Loucy (cell line): ENCODE measurements around the gene AGAP3.

Experiments used
- H2AFZ ChIP-seq: fragments of 200-600 bp; sonication (generic); 2 replicates; pipeline ENCODE4 v1.6.0; 2016; ENCODE audit warnings: antibody characterized with exemption, mild to moderate bottlenecking, low read length, moderate library complexity
- H3F3A ChIP-seq: fragments of 200-600 bp; 2 replicates; pipeline ENCODE4 v1.6.0; 2016; ENCODE audit warnings: antibody characterized with exemption, low read depth, mild to moderate bottlenecking
- H3K27me3 ChIP-seq: fragments of 200-600 bp; sonication (generic); 2 replicates; pipeline ENCODE4 v1.6.1; 2014; ENCODE audit warnings: low read length, mild to moderate bottlenecking; ENCODE audit not compliant: insufficient read depth, poor library complexity, severe bottlenecking
- H3K36me3 ChIP-seq: fragments of 200-600 bp; sonication (generic); 2 replicates; pipeline ENCODE4 v1.6.1; 2016; ENCODE audit warnings: low read length; ENCODE audit not compliant: insufficient read depth
- H3K4me1 ChIP-seq: fragments of 200-600 bp; sonication (generic); 2 replicates; pipeline ENCODE4 v1.5.1; 2014; ENCODE audit warnings: low read length, mild to moderate bottlenecking; ENCODE audit not compliant: insufficient read depth, poor library complexity, severe bottlenecking
- H3K4me2 ChIP-seq: fragments of 200-600 bp; sonication (generic); 2 replicates; pipeline ENCODE4 v1.6.0; 2014; ENCODE audit warnings: antibody characterized with exemption, low read length, low read depth, mild to moderate bottlenecking; ENCODE audit not compliant: poor library complexity, severe bottlenecking
- H3K4me3 ChIP-seq: fragments of 200-600 bp; sonication (generic); 2 replicates; pipeline ENCODE4 v1.5.1; 2014; ENCODE audit warnings: low read length, mild to moderate bottlenecking, mixed read lengths; ENCODE audit not compliant: poor library complexity, severe bottlenecking
- H3K79me2 ChIP-seq: fragments of 200-600 bp; sonication (generic); 2 replicates; pipeline ENCODE4 v1.6.1; 2014; ENCODE audit warnings: low read length; ENCODE audit not compliant: insufficient read depth
- H3K9ac ChIP-seq: fragments of 200-600 bp; sonication (generic); 2 replicates; pipeline ENCODE4 v1.6.0; 2014; ENCODE audit warnings: mild to moderate bottlenecking, low read depth, low read length, moderate library complexity; ENCODE audit not compliant: poor library complexity, severe bottlenecking
- H3K9me2 ChIP-seq: fragments of 200-600 bp; sonication (generic); replicated peaks from 2 replicates; pipeline ENCODE4 v1.6.1; 2016; ENCODE audit warnings: low read depth, low read length, mixed read lengths
- H3K9me3 ChIP-seq: fragments of 200-600 bp; sonication (generic); 2 replicates; pipeline ENCODE4 v1.6.1; 2014; ENCODE audit warnings: mild to moderate bottlenecking, antibody characterized with exemption, low read length, low read depth; ENCODE audit not compliant: insufficient read depth
- H4K20me1 ChIP-seq: fragments of 200-600 bp; sonication (generic); 2 replicates; pipeline ENCODE4 v1.6.0; 2014; ENCODE audit warnings: antibody characterized with exemption, low read length, mild to moderate bottlenecking; ENCODE audit not compliant: insufficient read depth, poor library complexity, severe bottlenecking
- EZH2phosphoT487 ChIP-seq: fragments of 200-600 bp; IDR thresholded peaks from 2 replicates; pipeline ENCODE4 v1.6.1; 2018; ENCODE audit warnings: antibody characterized with exemption, mild to moderate bottlenecking, moderate library complexity, borderline replicate concordance
- TF ChIP-seq, protein P1 (sequence below): fragments of 200-600 bp; sonication (generic); conservative IDR thresholded peaks from 2 replicates; pipeline ENCODE4 v1.5.1; 2014; ENCODE audit warnings: mild to moderate bottlenecking, antibody characterized with exemption, low read length

AGAP3 gene

GRCh38 chr7:151045967-151046366 lies 40.3 kb upstream of the AGAP3 start:
- H3K36me3 ChIP-seq = no peaks in the 10 kb centered on the region
- H3K27me3 ChIP-seq = no peaks in the 10 kb centered on the region
- no peaks in the 10 kb centered on the region for H3K79me2 ChIP-seq
- TF ChIP-seq, protein P1, sequence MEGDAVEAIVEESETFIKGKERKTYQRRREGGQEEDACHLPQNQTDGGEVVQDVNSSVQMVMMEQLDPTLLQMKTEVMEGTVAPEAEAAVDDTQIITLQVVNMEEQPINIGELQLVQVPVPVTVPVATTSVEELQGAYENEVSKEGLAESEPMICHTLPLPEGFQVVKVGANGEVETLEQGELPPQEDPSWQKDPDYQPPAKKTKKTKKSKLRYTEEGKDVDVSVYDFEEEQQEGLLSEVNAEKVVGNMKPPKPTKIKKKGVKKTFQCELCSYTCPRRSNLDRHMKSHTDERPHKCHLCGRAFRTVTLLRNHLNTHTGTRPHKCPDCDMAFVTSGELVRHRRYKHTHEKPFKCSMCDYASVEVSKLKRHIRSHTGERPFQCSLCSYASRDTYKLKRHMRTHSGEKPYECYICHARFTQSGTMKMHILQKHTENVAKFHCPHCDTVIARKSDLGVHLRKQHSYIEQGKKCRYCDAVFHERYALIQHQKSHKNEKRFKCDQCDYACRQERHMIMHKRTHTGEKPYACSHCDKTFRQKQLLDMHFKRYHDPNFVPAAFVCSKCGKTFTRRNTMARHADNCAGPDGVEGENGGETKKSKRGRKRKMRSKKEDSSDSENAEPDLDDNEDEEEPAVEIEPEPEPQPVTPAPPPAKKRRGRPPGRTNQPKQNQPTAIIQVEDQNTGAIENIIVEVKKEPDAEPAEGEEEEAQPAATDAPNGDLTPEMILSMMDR = no peak
- TF ChIP-seq EZH2phosphoT487 = no peak
- H3K4me1 ChIP-seq = peaks cover 3% of the 10 kb centered on the region
- no peaks in the 10 kb centered on the region for H3K9me3 ChIP-seq
- no peaks in the 10 kb centered on the region for H4K20me1 ChIP-seq
- H2AFZ ChIP-seq = no peak overlapping the region
- no peak overlapping the region for H3K4me2 ChIP-seq
- H3F3A ChIP-seq = no peaks in the 10 kb centered on the region
- H3K9ac ChIP-seq = no peak overlapping the region
- no peaks in the 10 kb centered on the region for H3K9me2 ChIP-seq
- H3K4me3 ChIP-seq = no peak overlapping the region

GRCh38 chr7:151046603-151047573 lies 39.4 kb upstream of the AGAP3 start:
- no peaks in the 10 kb centered on the region for H3K36me3 ChIP-seq
- H3F3A ChIP-seq = no peaks in the 10 kb centered on the region
- TF ChIP-seq, protein P1 = no peak
- no peak for TF ChIP-seq EZH2phosphoT487
- H3K9ac ChIP-seq = no peak overlapping the region
- no peak overlapping the region for H3K4me3 ChIP-seq
- H3K4me1 ChIP-seq = peaks cover 3% of the 10 kb centered on the region
- H3K9me2 ChIP-seq = no peaks in the 10 kb centered on the region
- no peaks in the 10 kb centered on the region for H3K79me2 ChIP-seq
- no peaks in the 10 kb centered on the region for H4K20me1 ChIP-seq
- H3K27me3 ChIP-seq = no peaks in the 10 kb centered on the region
- H3K9me3 ChIP-seq = no peaks in the 10 kb centered on the region
- no peak overlapping the region for H3K4me2 ChIP-seq
- no peak overlapping the region for H2AFZ ChIP-seq

DNA sequence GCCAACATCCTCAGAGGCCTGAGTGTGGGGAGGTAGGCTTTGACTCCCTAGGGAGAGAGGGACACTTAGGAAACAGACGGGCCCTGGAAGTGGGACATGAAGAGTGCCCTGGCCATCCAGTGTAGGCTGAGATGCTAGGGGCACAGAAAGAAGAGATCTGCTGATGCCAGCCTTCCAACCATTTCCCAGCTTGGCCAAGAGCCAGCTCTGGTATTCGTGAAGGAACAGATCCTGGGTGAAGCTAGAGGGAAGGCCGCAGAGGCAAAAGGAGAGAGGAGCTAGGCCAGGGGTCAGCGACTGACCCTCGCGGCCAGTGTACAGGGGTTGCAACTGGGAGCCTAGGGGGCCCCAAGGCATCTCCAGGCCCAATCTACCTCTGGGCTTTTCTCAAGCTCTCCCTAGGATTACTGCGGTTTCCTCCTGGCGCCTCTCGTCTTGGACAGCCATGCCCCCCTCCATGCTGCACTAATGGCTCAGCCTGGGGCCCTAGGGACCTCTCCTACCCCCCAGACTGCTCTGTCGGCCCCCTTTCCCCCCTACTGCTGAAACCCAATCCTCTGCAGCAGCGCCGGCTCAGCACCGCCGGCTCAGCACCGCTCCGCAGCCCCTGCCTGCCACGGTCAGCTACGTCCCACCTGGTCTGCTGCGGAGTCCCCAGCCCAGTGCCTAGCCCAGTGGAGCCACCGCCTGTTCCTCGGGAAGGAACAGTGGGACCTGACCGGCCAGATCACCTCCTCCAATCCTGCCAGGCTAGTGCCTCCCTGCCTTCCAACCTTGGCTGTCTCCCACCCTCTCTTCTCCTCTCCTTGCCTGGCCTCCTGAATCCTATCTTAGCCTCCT lies 38.1 kb upstream of the AGAP3 start, which contains the start of gene ASIC3:
ASIC3 (plus strand) TSS at position 556 of the 840 bp plus-strand sequence. CDS start 355 bp downstream, outside the sequence.
- Histone ChIP-seq H3K4me3 (no peak within 1 kb of the TSS), H3K27me3 (no peaks in the 10 kb centered on the region), H2AFZ (no peak within 1 kb of the TSS), H3F3A (no peaks in the 10 kb centered on the region), H3K9me2 (no peaks in the 10 kb centered on the region), H3K4me2 (no peak within 1 kb of the TSS), H3K4me1 (peaks cover 8% of the 10 kb centered on the region), H4K20me1 (no peaks in the 10 kb centered on the region), H3K9ac (no peak within 1 kb of the TSS), H3K36me3 (no peaks in the 10 kb centered on the region), H3K79me2 (no peaks in the 10 kb centered on the region), H3K9me3 (no peaks in the 10 kb centered on the region)
- TF ChIP-seq, protein P1 = no peak
- TF ChIP-seq EZH2phosphoT487 = no peak
